Measurements from ENCODE around the gene SIL1.
"Not testable (repeated sequence)": the region's sequence is repeated elsewhere in the genome, so short reads cannot be mapped to it uniquely, and the experiment has no call there.

The SIL1 gene

GRCh38 chr5:139019880-139020279 lies 178.3 kb downstream of the SIL1 start:
- no peaks in the 10 kb centered on the region for H3K36me3 ChIP-seq (ENCODE audit: insufficient read depth, low read length)
- WGBS = 77% methylated on average over 4 of the region's 4 CpGs
- H3K27ac ChIP-seq (ENCODE audit: low read depth, low read length) = no peak overlapping the region
- H3K4me1 ChIP-seq (ENCODE audit: insufficient read depth, low read length) = peaks cover 6% of the 10 kb centered on the region; the same call in 1 of the 2 replicates
- no peaks in the 10 kb centered on the region for H3K27me3 ChIP-seq (ENCODE audit: insufficient read depth, low read length)
- no peak overlapping the region for H3K4me3 ChIP-seq (ENCODE audit: low read length)
- H3K9ac ChIP-seq (ENCODE audit: low read depth, low read length) = no peak overlapping the region
- H3K9me3 ChIP-seq (ENCODE audit: insufficient read depth, low read depth, low read length) = no peaks in the 10 kb centered on the region

DNA sequence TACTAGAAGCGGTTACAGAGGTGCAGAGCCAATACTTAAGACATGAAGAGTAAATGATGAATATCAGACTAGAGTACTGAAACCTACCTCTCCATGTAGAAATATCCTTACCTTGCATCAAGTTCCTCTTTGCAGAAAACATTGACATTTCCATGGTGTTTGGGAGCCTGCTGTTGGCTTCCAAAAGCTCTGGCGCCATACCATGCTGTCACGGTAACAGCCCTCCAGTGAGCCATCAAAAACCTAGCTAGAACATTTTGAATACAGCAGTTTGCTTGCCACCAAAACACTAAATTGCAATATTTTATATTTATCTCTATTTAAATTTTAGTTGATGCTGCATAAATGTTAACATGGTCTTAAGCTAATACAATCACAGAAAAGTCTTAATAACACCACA lies 179.0 kb downstream of the SIL1 start:
- Histone ChIP-seq H3K36me3 (ENCODE audit: insufficient read depth, low read length) (no peaks in the 10 kb centered on the region), H3K9ac (ENCODE audit: low read depth, low read length) (no peak overlapping the region), H3K27ac (ENCODE audit: low read depth, low read length) (no peak overlapping the region), H3K4me3 (ENCODE audit: low read length) (no peak overlapping the region), H3K27me3 (ENCODE audit: insufficient read depth, low read length) (no peaks in the 10 kb centered on the region), H3K4me1 (ENCODE audit: insufficient read depth, low read length) (peaks cover 6% of the 10 kb centered on the region; the same call in 1 of the 2 replicates), H3K9me3 (ENCODE audit: insufficient read depth, low read depth, low read length) (no peaks in the 10 kb centered on the region)
- 98% methylated on average over 3 of the region's 3 CpGs for WGBS

- WGBS = 92% methylated on average over 4 of the region's 5 CpGs
- Histone ChIP-seq H3K36me3 (ENCODE audit: insufficient read depth, low read length) (no peaks in the 10 kb centered on the region), H3K4me1 (ENCODE audit: insufficient read depth, low read length) (peaks cover 6% of the 10 kb centered on the region; the same call in 1 of the 2 replicates), H3K27me3 (ENCODE audit: insufficient read depth, low read length) (no peaks in the 10 kb centered on the region), H3K9me3 (ENCODE audit: insufficient read depth, low read depth, low read length) (no peaks in the 10 kb centered on the region), H3K9ac (ENCODE audit: low read depth, low read length) (no peak overlapping the region), H3K27ac (ENCODE audit: low read depth, low read length) (no peak overlapping the region), H3K4me3 (ENCODE audit: low read length) (no peak overlapping the region)
These were observed 180.5 kb downstream of the SIL1 start for GRCh38 chr5:139017624-139018023.

DNA sequence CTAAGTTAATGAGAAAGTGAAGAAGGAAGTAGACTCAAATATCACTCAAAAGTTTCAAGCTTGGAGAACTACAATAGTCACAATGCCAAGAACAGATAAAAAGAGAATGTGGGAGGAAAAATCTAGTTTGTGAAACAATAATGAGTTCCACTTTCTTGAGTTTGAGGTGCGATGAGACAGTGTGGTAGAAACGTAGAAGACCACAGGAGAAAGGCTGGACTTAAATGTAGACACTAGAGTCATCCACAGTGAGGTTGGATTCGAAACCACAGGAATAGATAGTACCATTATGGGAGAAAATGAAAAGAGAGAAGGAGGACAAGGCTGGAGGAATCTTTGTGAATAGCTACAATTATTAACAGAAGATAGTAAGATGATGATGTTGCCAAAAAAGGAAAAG lies 182.0 kb downstream of the SIL1 start:
- Histone ChIP-seq H3K9ac (ENCODE audit: low read depth, low read length) (no peak overlapping the region), H3K4me3 (ENCODE audit: low read length) (no peak overlapping the region), H3K27ac (ENCODE audit: low read depth, low read length) (no peak overlapping the region), H3K4me1 (ENCODE audit: insufficient read depth, low read length) (peaks cover 5% of the 10 kb centered on the region; the same call in 1 of the 2 replicates), H3K27me3 (ENCODE audit: insufficient read depth, low read length) (no peaks in the 10 kb centered on the region), H3K9me3 (ENCODE audit: insufficient read depth, low read depth, low read length) (no peaks in the 10 kb centered on the region), H3K36me3 (ENCODE audit: insufficient read depth, low read length) (no peaks in the 10 kb centered on the region)
- 94% methylated on average over 3 of the region's 3 CpGs for WGBS

DNA sequence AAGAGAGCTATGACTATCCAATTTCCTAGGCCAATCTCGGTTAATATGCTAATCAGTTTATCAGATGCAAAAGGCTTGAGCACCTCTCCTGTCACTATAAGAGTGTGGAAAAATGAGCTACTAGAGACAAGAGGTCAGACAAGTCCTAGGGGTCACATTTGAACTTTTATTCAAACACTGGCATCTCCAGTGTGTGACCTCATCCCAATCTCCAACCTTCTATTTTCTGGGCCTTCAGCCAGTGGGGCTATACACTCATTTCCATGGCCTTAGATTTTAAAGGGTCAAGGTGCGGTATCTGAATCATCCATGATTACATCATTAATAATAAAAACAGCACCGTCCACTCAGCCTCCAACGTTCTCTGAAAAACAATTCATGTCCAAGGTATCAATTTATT lies 183.4 kb downstream of the SIL1 start:
- H3K27me3 ChIP-seq (ENCODE audit: insufficient read depth, low read length) = no peaks in the 10 kb centered on the region
- H3K4me3 ChIP-seq (ENCODE audit: low read length) = no peak overlapping the region
- no peaks in the 10 kb centered on the region for H3K36me3 ChIP-seq (ENCODE audit: insufficient read depth, low read length)
- 91% methylated on average over 4 of the region's 4 CpGs for WGBS
- H3K27ac ChIP-seq (ENCODE audit: low read depth, low read length) = no peak overlapping the region
- peaks cover 5% of the 10 kb centered on the region; the same call in 1 of the 2 replicates for H3K4me1 ChIP-seq (ENCODE audit: insufficient read depth, low read length)
- no peak overlapping the region for H3K9ac ChIP-seq (ENCODE audit: low read depth, low read length)
- no peaks in the 10 kb centered on the region for H3K9me3 ChIP-seq (ENCODE audit: insufficient read depth, low read depth, low read length)

DNA sequence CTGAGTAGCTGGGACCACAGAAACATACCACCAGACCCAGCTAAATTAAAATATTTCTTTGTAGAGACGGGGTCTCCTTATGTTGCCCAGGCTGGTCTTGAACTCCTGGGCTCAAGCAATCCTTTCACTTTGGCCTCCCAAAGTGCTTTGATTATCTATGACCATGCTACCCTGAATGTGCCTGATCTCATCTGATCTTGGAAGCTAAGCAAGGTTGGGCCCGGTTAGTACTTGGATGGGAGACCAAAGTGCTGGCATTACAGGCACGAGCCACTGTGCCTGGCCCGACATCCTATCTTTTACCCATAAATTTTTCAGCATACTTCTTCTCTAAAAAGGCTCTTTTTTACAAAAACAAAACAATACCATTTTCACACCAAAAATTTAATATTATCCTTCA lies 186.0 kb downstream of the SIL1 start:
- Histone ChIP-seq H3K36me3 (ENCODE audit: insufficient read depth, low read length) (no peaks in the 10 kb centered on the region), H3K27me3 (ENCODE audit: insufficient read depth, low read length) (no peaks in the 10 kb centered on the region), H3K27ac (ENCODE audit: low read depth, low read length) (no peak overlapping the region), H3K9me3 (ENCODE audit: insufficient read depth, low read depth, low read length) (no peaks in the 10 kb centered on the region), H3K4me1 (ENCODE audit: insufficient read depth, low read length) (peaks cover 5% of the 10 kb centered on the region; the same call in 1 of the 2 replicates), H3K9ac (ENCODE audit: low read depth, low read length) (no peak overlapping the region), H3K4me3 (ENCODE audit: low read length) (no peak overlapping the region)
- WGBS = 95% methylated on average over 4 of the region's 4 CpGs

- not testable (repeated sequence) for H3K27ac ChIP-seq (ENCODE audit: low read depth, low read length); H3K4me1 ChIP-seq (ENCODE audit: insufficient read depth, low read length); H3K9me3 ChIP-seq (ENCODE audit: insufficient read depth, low read depth, low read length); H3K27me3 ChIP-seq (ENCODE audit: insufficient read depth, low read length); H3K36me3 ChIP-seq (ENCODE audit: insufficient read depth, low read length)
- WGBS = 7% methylated on average over 11 of the region's 25 CpGs
- Histone ChIP-seq H3K4me3 (ENCODE audit: low read length) (peak overlapping the region; percentile 52), H3K9ac (ENCODE audit: low read depth, low read length) (peak overlapping the region; percentile 82)
These were observed 187.0 kb downstream of the SIL1 start for GRCh38 chr5:139011156-139011555.

DNA sequence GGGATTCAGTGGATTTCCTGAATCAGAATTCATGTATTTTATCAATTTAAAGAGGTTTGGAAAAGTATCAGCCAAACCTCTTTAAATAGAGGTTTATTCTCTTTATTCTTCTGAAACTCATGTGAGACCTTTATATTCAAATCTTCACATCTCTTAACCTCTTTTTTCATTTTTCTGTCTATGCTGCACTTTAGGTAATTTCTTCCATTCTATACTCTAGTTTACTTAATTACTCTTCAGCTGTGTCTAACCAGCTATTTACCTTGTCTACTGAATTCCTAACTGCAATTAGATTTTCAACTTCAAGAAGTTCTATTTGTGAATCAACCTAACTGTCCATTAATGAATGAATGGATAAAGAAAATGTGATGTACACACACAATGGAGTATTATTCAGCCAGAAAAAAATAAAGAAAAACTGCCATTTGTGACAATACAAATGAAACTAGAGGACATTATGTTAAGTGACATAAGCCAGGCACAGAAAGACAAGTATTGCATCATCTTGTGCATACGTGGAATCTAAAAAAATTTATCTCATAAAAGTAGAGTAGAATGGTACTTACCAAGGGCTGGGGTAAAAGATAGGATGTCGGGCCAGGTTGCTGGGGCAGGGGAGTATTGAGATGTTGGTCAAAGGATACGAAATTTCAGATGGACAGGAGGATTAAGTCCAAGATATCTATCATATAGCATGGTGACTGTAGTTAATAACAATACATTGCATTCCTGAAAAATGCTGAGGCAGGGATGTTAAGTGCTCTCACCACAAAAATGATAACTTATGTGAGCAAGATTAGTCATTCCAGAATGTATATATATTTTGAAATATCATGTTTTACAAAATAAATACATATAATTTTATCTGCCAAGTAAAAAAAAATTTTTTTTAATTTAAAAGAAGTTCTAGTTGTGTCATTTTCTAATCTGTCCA lies 193.5 kb downstream of the SIL1 start:
- WGBS = 98% methylated on average over 3 of the region's 3 CpGs
- no peak overlapping the region for H3K9ac ChIP-seq (ENCODE audit: low read depth, low read length)
- H3K27ac ChIP-seq (ENCODE audit: low read depth, low read length) = no peak overlapping the region
- H3K36me3 ChIP-seq (ENCODE audit: insufficient read depth, low read length) = no peaks in the 10 kb centered on the region
- H3K4me1 ChIP-seq (ENCODE audit: insufficient read depth, low read length) = no peaks in the 10 kb centered on the region
- peaks cover 3% of the 10 kb centered on the region; the same call in 1 of the 2 replicates for H3K9me3 ChIP-seq (ENCODE audit: insufficient read depth, low read depth, low read length)
- no peaks in the 10 kb centered on the region for H3K27me3 ChIP-seq (ENCODE audit: insufficient read depth, low read length)
- H3K4me3 ChIP-seq (ENCODE audit: low read length) = no peak overlapping the region

DNA sequence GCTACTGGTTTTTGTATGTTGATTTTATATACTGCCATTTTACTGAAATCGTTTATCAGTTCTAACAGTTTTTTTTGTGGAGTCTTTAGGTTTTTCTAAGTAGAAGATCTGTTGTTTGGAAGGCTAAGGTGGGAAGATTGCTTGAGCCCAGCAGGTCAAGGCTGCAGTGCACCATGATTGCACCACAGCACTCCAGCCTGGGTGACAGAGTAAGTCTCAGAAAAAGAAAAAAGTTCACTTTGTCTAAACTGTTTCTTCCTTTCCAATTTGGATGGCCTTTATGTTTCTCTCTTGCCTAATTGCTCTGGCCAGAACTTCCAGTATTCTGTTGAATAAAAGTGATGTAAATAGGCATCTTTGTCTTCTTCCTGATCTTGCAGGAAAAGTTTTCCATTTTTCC lies 198.5 kb downstream of the SIL1 start:
- no peak overlapping the region for H3K27ac ChIP-seq (ENCODE audit: low read depth, low read length)
- H3K36me3 ChIP-seq (ENCODE audit: insufficient read depth, low read length) = no peaks in the 10 kb centered on the region
- H3K4me3 ChIP-seq (ENCODE audit: low read length) = no peak overlapping the region
- H3K9me3 ChIP-seq (ENCODE audit: insufficient read depth, low read depth, low read length) = peaks cover 7% of the 10 kb centered on the region; the same call in 1 of the 2 replicates
- no peaks in the 10 kb centered on the region for H3K4me1 ChIP-seq (ENCODE audit: insufficient read depth, low read length)
- H3K27me3 ChIP-seq (ENCODE audit: insufficient read depth, low read length) = no peaks in the 10 kb centered on the region
- H3K9ac ChIP-seq (ENCODE audit: low read depth, low read length) = no peak overlapping the region
- WGBS = 75% methylated on average over 1 of the region's 1 CpG

- Histone ChIP-seq H3K9me3 (ENCODE audit: insufficient read depth, low read depth, low read length) (peaks cover 5% of the 10 kb centered on the region; the same call in 1 of the 2 replicates), H3K27ac (ENCODE audit: low read depth, low read length) (no peak overlapping the region), H3K27me3 (ENCODE audit: insufficient read depth, low read length) (no peaks in the 10 kb centered on the region), H3K4me3 (ENCODE audit: low read length) (no peak overlapping the region), H3K9ac (ENCODE audit: low read depth, low read length) (no peak overlapping the region), H3K36me3 (ENCODE audit: insufficient read depth, low read length) (no peaks in the 10 kb centered on the region), H3K4me1 (ENCODE audit: insufficient read depth, low read length) (no peaks in the 10 kb centered on the region)
- 93% methylated on average over 1 of the region's 1 CpG for WGBS
These were observed 199.6 kb downstream of the SIL1 start for GRCh38 chr5:138998521-138998920.

GRCh38 chr5:138996120-138996519 lies 202.0 kb downstream of the SIL1 start:
- H3K4me1 ChIP-seq (ENCODE audit: insufficient read depth, low read length) = no peaks in the 10 kb centered on the region

More at GRCh38 chr5:138996120-138996519, 202.0 kb downstream of the SIL1 start:
- Histone ChIP-seq H3K27me3 (ENCODE audit: insufficient read depth, low read length) (no peaks in the 10 kb centered on the region), H3K9ac (ENCODE audit: low read depth, low read length) (no peak overlapping the region), H3K9me3 (ENCODE audit: insufficient read depth, low read depth, low read length) (peaks cover 5% of the 10 kb centered on the region; the same call in 1 of the 2 replicates), H3K36me3 (ENCODE audit: insufficient read depth, low read length) (no peaks in the 10 kb centered on the region), H3K4me3 (ENCODE audit: low read length) (no peak overlapping the region), H3K27ac (ENCODE audit: low read depth, low read length) (no peak overlapping the region)
- WGBS = 100% methylated on average over 1 of the region's 1 CpG
